Neural cell (in vitro differentiated cells): Measurements from ENCODE around the gene ROCK1. TPM values are rescaled to one million over a fixed set of nuclear protein-coding genes. Genes with fewer than 3 reads are reported as not detected.

ENCODE experiments used
- H2AFZ ChIP-seq: fragments of 200-600, 300-800 bp; sonication (generic), shearing (Covaris generic); 2 replicates; pipeline ENCODE4 v1.6.0; 2014; ENCODE audit warnings: low read depth, mild to moderate bottlenecking, antibody characterized with exemption, low read length, moderate library complexity
- H3F3A ChIP-seq: fragments of 200-600 bp; shearing (Covaris generic); 2 replicates; pipeline ENCODE4 v1.6.1; 2016; ENCODE audit warnings: mild to moderate bottlenecking, moderate library complexity, mixed read lengths, antibody characterized with exemption, low read length; ENCODE audit not compliant: insufficient read depth, poor library complexity, severe bottlenecking
- H3K27ac ChIP-seq: fragments of 200-600, 300-800 bp; sonication (generic), shearing (Covaris generic); 2 replicates; pipeline ENCODE4 v1.5.1; 2014; ENCODE audit warnings: mild to moderate bottlenecking, low read length, moderate library complexity
- H3K27me3 ChIP-seq: fragments of 300-800, 200-600 bp; sonication (generic), shearing (Covaris generic); 2 replicates; pipeline ENCODE4 v1.6.0; 2014; ENCODE audit warnings: mild to moderate bottlenecking, low read depth, low read length, moderate library complexity; ENCODE audit not compliant: insufficient read depth
- H3K36me3 ChIP-seq: fragments of 300-800, 200-600 bp; sonication (generic), shearing (Covaris generic); 2 replicates; pipeline ENCODE4 v1.5.1; 2014; ENCODE audit warnings: mild to moderate bottlenecking, antibody characterized with exemption, low read length, moderate library complexity; ENCODE audit not compliant: insufficient read depth
- H3K4me2 ChIP-seq: fragments of 300-800, 200-600 bp; sonication (generic), shearing (Covaris generic); 2 replicates; pipeline ENCODE4 v1.6.0; 2014; ENCODE audit warnings: mild to moderate bottlenecking, low read length
- H3K4me3 ChIP-seq: fragments of 300-800, 200-600 bp; sonication (generic), shearing (Covaris generic); 2 replicates; pipeline ENCODE4 v1.5.1; 2014; ENCODE audit warnings: mild to moderate bottlenecking, low read length, moderate library complexity
- H3K79me2 ChIP-seq: fragments of 200-600 bp; shearing (Covaris generic); replicated peaks from 2 replicates; pipeline ENCODE4 v1.6.0; 2014; ENCODE audit warnings: mild to moderate bottlenecking, low read length, moderate library complexity; ENCODE audit not compliant: insufficient read depth
- H3K9ac ChIP-seq: fragments of 300-800, 200-600 bp; sonication (generic), shearing (Covaris generic); 2 replicates; pipeline ENCODE4 v1.6.1; 2016; ENCODE audit warnings: mild to moderate bottlenecking, low read length, mixed read lengths
- H3K9me2 ChIP-seq: fragments of 200-600 bp; shearing (Covaris generic); 2 replicates; pipeline ENCODE4 v1.6.1; 2016; ENCODE audit warnings: mild to moderate bottlenecking, low read length, mixed read lengths; ENCODE audit not compliant: insufficient read depth
- H3K9me3 ChIP-seq: fragments of 200-600, 300-800 bp; sonication (generic), shearing (Covaris generic); 2 replicates; pipeline ENCODE4 v1.6.1; 2016; ENCODE audit warnings: mild to moderate bottlenecking, mixed run types, low read length, moderate library complexity, mixed read lengths
- H4K20me1 ChIP-seq: fragments of 200-600 bp; shearing (Covaris generic); 2 replicates; pipeline ENCODE4 v1.6.1; 2016; ENCODE audit warnings: mild to moderate bottlenecking, mixed run types; ENCODE audit not compliant: insufficient read depth
- CTCF ChIP-seq: fragments of 450-650 bp; IDR thresholded peaks from 2 replicates; pipeline ENCODE4 v1.5.1; 2014; ENCODE audit warnings: antibody characterized with exemption, mild to moderate bottlenecking, moderate library complexity; ENCODE audit not compliant: poor library complexity, severe bottlenecking
- EP300 ChIP-seq: fragments of 450-650 bp; conservative IDR thresholded peaks from 2 replicates; pipeline ENCODE4 v1.6.1; 2014; ENCODE audit warnings: antibody characterized with exemption, mild to moderate bottlenecking, moderate library complexity; ENCODE audit not compliant: poor library complexity, severe bottlenecking
- EZH2 ChIP-seq: fragments of 200-600, 300-800 bp; shearing (Covaris generic), sonication (generic); IDR thresholded peaks from 2 replicates; pipeline ENCODE4 v1.6.1; 2014; ENCODE audit warnings: antibody characterized with exemption, low read length, borderline replicate concordance, mild to moderate bottlenecking; ENCODE audit not compliant: insufficient read depth, poor library complexity, severe bottlenecking
- MXI1 ChIP-seq: fragments of 450-650 bp; conservative IDR thresholded peaks from 2 replicates; pipeline ENCODE4 v1.6.1; 2014; ENCODE audit warnings: antibody characterized with exemption, mild to moderate bottlenecking; ENCODE audit not compliant: poor library complexity, severe bottlenecking
- POLR2AphosphoS5 ChIP-seq: IDR thresholded peaks from 2 replicates; pipeline ENCODE4 v1.6.1; 2012
- RAD21 ChIP-seq: fragments of 450-650 bp; conservative IDR thresholded peaks from 2 replicates; pipeline ENCODE4 v1.6.1; 2014; ENCODE audit warnings: antibody characterized with exemption, mild to moderate bottlenecking, moderate library complexity
- REST ChIP-seq: IDR thresholded peaks from 2 replicates; pipeline ENCODE4 v1.6.1; 2012; ENCODE audit warnings: borderline replicate concordance
- SMC3 ChIP-seq: fragments of 450-650 bp; conservative IDR thresholded peaks from 2 replicates; pipeline ENCODE4 v1.6.1; 2014; ENCODE audit warnings: antibody characterized with exemption, mild to moderate bottlenecking, moderate library complexity; ENCODE audit not compliant: poor library complexity
- TAF1 ChIP-seq: IDR thresholded peaks from 2 replicates; pipeline ENCODE4 v1.6.1; 2012; ENCODE audit warnings: low read depth
- polyA plus RNA-seq: library from polyadenylated mRNA; depleted of rRNA; stranded (reverse); fragments of >200 nt; gene quantifications from 2 replicates; pipeline ENCODE4 v1.2.3, GENCODE V29; 2014

Gene ROCK1
- polyA plus RNA-seq, 1 donor from 2014 or later: 43.0 TPM

- no peaks in the 10 kb centered on the region for H3F3A ChIP-seq
- H2AFZ ChIP-seq: no peak overlapping the region
- no peak overlapping the region for H3K4me2 ChIP-seq
- H3K27ac ChIP-seq: no peak overlapping the region
- TF ChIP-seq POLR2AphosphoS5 (no peak), TAF1 (no peak), RAD21 (no peak), SMC3 (no peak), CTCF (no peak), EP300 (no peak), REST (no peak), MXI1 (no peak), EZH2 (no peak)
- H3K79me2 ChIP-seq: peaks cover 92% of the 10 kb centered on the region
- H3K9ac ChIP-seq: no peak overlapping the region
- H3K27me3 ChIP-seq: no peaks in the 10 kb centered on the region
- no peaks in the 10 kb centered on the region for H3K36me3 ChIP-seq
- H3K4me3 ChIP-seq: no peak overlapping the region
- no peaks in the 10 kb centered on the region for H3K9me3 ChIP-seq
- H3K9me2 ChIP-seq: no peaks in the 10 kb centered on the region
- H4K20me1 ChIP-seq: no peaks in the 10 kb centered on the region
These were observed 10.4 kb downstream of the ROCK1 start for GRCh38 chr18:21101172-21101571.

- H3K27me3 ChIP-seq: no peaks in the 10 kb centered on the region
- H3K9me3 ChIP-seq: no peaks in the 10 kb centered on the region
- no peak overlapping the region for H3K27ac ChIP-seq
- H3K36me3 ChIP-seq: no peaks in the 10 kb centered on the region
- no peaks in the 10 kb centered on the region for H3K9me2 ChIP-seq
- H3K9ac ChIP-seq: no peak overlapping the region
- H3F3A ChIP-seq: no peaks in the 10 kb centered on the region
- no peaks in the 10 kb centered on the region for H4K20me1 ChIP-seq
- H2AFZ ChIP-seq: no peak overlapping the region
- peaks cover 90% of the 10 kb centered on the region for H3K79me2 ChIP-seq
- TF ChIP-seq CTCF: no peak
- no peak for TF ChIP-seq SMC3
- no peak for TF ChIP-seq POLR2AphosphoS5
- no peak for TF ChIP-seq TAF1
- no peak for TF ChIP-seq EP300
- TF ChIP-seq RAD21: no peak
- no peak for TF ChIP-seq MXI1
- TF ChIP-seq EZH2: no peak
- no peak for TF ChIP-seq REST
- H3K4me2 ChIP-seq: no peak overlapping the region
- H3K4me3 ChIP-seq: no peak overlapping the region
These were observed 10.9 kb downstream of the ROCK1 start for GRCh38 chr18:21100678-21101077.
